Astrocyte (in vitro differentiated cells and primary cell): ENCODE measurements around the gene TEX10.

Experiments used
- CTCF ChIP-seq: IDR thresholded peaks from 2 replicates; pipeline ENCODE4 v1.5.1; 2011; ENCODE audit warnings: low read depth, mild to moderate bottlenecking, inconsistent platforms, low read length, moderate library complexity; ENCODE audit not compliant: insufficient read depth
- EZH2 ChIP-seq: IDR thresholded peaks from 2 replicates; pipeline ENCODE4 v1.6.1; 2012; ENCODE audit warnings: mild to moderate bottlenecking, low read length, inconsistent platforms; ENCODE audit not compliant: insufficient read depth

- no peak for TF ChIP-seq CTCF
- no peak for TF ChIP-seq EZH2
These were observed 85.5 kb downstream of the TEX10 start for GRCh38 chr9:100267211-100267610.
